Neural progenitor cell (in vitro differentiated cells): Measurements from ENCODE around the gene CLCN2.
"Not testable (repeated sequence)": the region's sequence is repeated elsewhere in the genome, so short reads cannot be mapped to it uniquely, and the experiment has no call there.

Source experiments
- EZH2 ChIP-seq: fragments of 200-600 bp; sonication (generic); IDR thresholded peaks from 2 replicates; pipeline ENCODE4 v1.6.1; 2017; ENCODE audit warnings: antibody characterized with exemption, mild to moderate bottlenecking, moderate library complexity
- EZH2phosphoT487 ChIP-seq: fragments of 200-600 bp; sonication (generic); IDR thresholded peaks from 2 replicates; pipeline ENCODE4 v1.6.1; 2017; ENCODE audit warnings: antibody characterized with exemption
- TF ChIP-seq, protein P1 (sequence below): fragments of 200-600 bp; sonication (generic); IDR thresholded peaks from 2 replicates; pipeline ENCODE4 v1.5.1; 2017; ENCODE audit warnings: antibody characterized with exemption, mild to moderate bottlenecking

DNA sequence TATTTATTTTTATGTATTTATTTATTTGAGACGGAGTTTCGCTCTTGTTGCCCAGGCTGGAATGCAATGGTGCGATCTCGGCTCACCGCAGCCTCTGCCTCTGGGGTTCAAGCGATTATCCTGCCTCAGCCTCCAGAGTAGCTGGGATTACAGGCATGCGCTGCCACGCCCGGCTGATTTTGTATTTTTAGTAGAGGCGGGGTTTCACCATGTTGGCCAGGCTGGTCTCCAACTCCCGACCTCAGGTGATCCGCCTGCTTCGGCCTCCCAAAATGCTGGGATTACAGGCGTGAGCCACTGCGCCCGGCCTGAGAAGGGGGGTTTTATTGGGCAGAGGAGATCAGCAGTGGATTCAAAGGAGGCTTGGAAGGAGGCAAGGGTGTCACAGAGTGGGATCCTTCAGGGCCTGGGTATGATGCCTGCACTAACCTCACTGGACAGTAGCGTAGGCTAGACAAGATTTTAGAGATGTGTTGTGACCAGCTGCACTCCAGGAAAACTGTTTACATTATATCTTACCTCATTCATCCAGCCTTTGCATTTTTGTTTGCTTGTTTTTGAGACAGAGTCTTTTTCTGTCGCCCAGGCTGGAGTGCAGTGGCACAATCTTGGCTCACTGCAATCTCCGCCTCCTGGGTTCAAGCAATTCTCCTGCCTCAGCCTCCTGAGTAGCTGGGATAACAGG lies 21.8 kb downstream of the CLCN2 start:
- TF ChIP-seq, protein P1, sequence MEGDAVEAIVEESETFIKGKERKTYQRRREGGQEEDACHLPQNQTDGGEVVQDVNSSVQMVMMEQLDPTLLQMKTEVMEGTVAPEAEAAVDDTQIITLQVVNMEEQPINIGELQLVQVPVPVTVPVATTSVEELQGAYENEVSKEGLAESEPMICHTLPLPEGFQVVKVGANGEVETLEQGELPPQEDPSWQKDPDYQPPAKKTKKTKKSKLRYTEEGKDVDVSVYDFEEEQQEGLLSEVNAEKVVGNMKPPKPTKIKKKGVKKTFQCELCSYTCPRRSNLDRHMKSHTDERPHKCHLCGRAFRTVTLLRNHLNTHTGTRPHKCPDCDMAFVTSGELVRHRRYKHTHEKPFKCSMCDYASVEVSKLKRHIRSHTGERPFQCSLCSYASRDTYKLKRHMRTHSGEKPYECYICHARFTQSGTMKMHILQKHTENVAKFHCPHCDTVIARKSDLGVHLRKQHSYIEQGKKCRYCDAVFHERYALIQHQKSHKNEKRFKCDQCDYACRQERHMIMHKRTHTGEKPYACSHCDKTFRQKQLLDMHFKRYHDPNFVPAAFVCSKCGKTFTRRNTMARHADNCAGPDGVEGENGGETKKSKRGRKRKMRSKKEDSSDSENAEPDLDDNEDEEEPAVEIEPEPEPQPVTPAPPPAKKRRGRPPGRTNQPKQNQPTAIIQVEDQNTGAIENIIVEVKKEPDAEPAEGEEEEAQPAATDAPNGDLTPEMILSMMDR, result not testable (repeated sequence)
- not testable (repeated sequence) for TF ChIP-seq EZH2phosphoT487, EZH2
